CD14-positive monocyte (primary cell): ENCODE measurements around the gene MYADML2. TPM values are rescaled to one million over a fixed set of nuclear protein-coding genes. Genes with fewer than 3 reads are reported as not detected.

ENCODE experiments used
- DNase-seq, 3 donors: peaks; one replicate each; pipeline ENCODE4 v3.0.0-alpha.2; 2011 to 2022
- H2AFZ ChIP-seq: 2 replicates; pipeline ENCODE4 v1.6.0; 2012; ENCODE audit warnings: mild to moderate bottlenecking, low read depth, low read length, inconsistent platforms; ENCODE audit not compliant: insufficient read depth, poor library complexity, severe bottlenecking
- H3K27ac ChIP-seq, 2 donors: 1 replicate in 1 of 2; 2 replicates in 1 of 2; pipeline ENCODE4 v1.5.1; 2012 to 2013; ENCODE audit warnings: low read length in 2 of 2, control low read depth in 1 of 2, inconsistent platforms in 1 of 2, low read depth in 1 of 2, mild to moderate bottlenecking in 1 of 2
- H3K27me3 ChIP-seq, 2 donors: one replicate each; pipeline versions ENCODE4 v1.6.0 to v1.6.1; 2011 to 2013; ENCODE audit warnings: low read length in 2 of 2; ENCODE audit not compliant: control insufficient read depth in 2 of 2, insufficient read depth in 2 of 2
- H3K36me3 ChIP-seq, 2 donors: replicated peaks in 1 of 2; 1 replicate in 1 of 2; 2 replicates in 1 of 2; pipeline versions ENCODE4 v1.5.1 to v1.6.1; 2012 to 2013; ENCODE audit warnings: low read length in 2 of 2, control low read depth in 1 of 2, inconsistent platforms in 1 of 2, mild to moderate bottlenecking in 1 of 2; ENCODE audit not compliant: insufficient read depth in 2 of 2, control insufficient read depth in 1 of 2
- H3K4me1 ChIP-seq, 2 donors: 1 replicate in 1 of 2; 2 replicates in 1 of 2; pipeline versions ENCODE4 v1.5.1 to v1.6.1; 2012 to 2013; ENCODE audit warnings: low read length in 2 of 2, control low read depth in 1 of 2, inconsistent platforms in 1 of 2, mild to moderate bottlenecking in 1 of 2, moderate library complexity in 1 of 2; ENCODE audit not compliant: insufficient read depth in 2 of 2, control insufficient read depth in 1 of 2
- H3K4me2 ChIP-seq: replicated peaks from 2 replicates; pipeline ENCODE3; 2012; ENCODE audit warnings: low read length, moderate library complexity, mild to moderate bottlenecking; ENCODE audit not compliant: poor library complexity, severe bottlenecking; ENCODE audit errors: extremely low read depth
- H3K4me3 ChIP-seq, 3 experiments: fragments of 200-600 bp in 1 of 3; sonication (generic) in 1 of 3; replicated peaks in 1 of 3; 1 replicate in 2 of 3; 2 replicates in 1 of 3; pipeline ENCODE4 v1.5.1; 2011 to 2013; ENCODE audit warnings: low read length in 3 of 3, mild to moderate bottlenecking in 3 of 3, control low read depth in 2 of 3, low read depth in 2 of 3, inconsistent platforms in 1 of 3, moderate library complexity in 1 of 3
- H3K79me2 ChIP-seq: 2 replicates; pipeline ENCODE4 v1.6.0; 2012; ENCODE audit warnings: mild to moderate bottlenecking, control low read depth, inconsistent platforms, low read length, moderate library complexity; ENCODE audit not compliant: insufficient read depth
- H3K9ac ChIP-seq: 2 replicates; pipeline ENCODE4 v1.6.0; 2017; ENCODE audit warnings: low read length, mild to moderate bottlenecking; ENCODE audit not compliant: insufficient read depth, poor library complexity, severe bottlenecking
- H3K9me3 ChIP-seq, 2 donors: replicated peaks in 1 of 2; 1 replicate in 1 of 2; 2 replicates in 1 of 2; pipeline versions ENCODE4 v1.5.1 to v1.6.1; 2012 to 2013; ENCODE audit warnings: low read length in 2 of 2, control low read depth in 1 of 2; ENCODE audit not compliant: control insufficient read depth in 1 of 2, insufficient read depth in 1 of 2
- H4K20me1 ChIP-seq: 2 replicates; pipeline ENCODE4 v1.6.0; 2012; ENCODE audit warnings: mild to moderate bottlenecking, low read length, control low read depth, moderate library complexity; ENCODE audit not compliant: insufficient read depth
- H3K27ac Mint-ChIP-seq, 7 donors: one replicate each; pipeline ENCODE4 v1.8.0; 2020; ENCODE audit warnings: mild to moderate bottlenecking in 7 of 7, mixed read lengths in 7 of 7, moderate library complexity in 6 of 7, inconsistent platforms in 2 of 7
- H3K27me3 Mint-ChIP-seq, 3 donors: one replicate each; pipeline ENCODE4 v1.8.0; 2021 to 2022; ENCODE audit warnings: low read depth in 3 of 3, mild to moderate bottlenecking in 3 of 3, mixed read lengths in 3 of 3, moderate library complexity in 3 of 3, inconsistent platforms in 1 of 3
- H3K36me3 Mint-ChIP-seq, 2 donors: one replicate each; pipeline ENCODE4 v1.8.0; 2020; ENCODE audit warnings: mixed read lengths in 2 of 2, inconsistent platforms in 1 of 2, mild to moderate bottlenecking in 1 of 2
- H3K4me1 Mint-ChIP-seq: one replicate; pipeline ENCODE4 v1.8.0; 2020; ENCODE audit warnings: mild to moderate bottlenecking, mixed read lengths
- H3K4me3 Mint-ChIP-seq, 2 donors: one replicate each; pipeline ENCODE4 v1.8.0; 2020; ENCODE audit warnings: mild to moderate bottlenecking in 2 of 2, mixed read lengths in 2 of 2, moderate library complexity in 1 of 2
- H3K9me3 Mint-ChIP-seq, 7 donors: one replicate each; pipeline ENCODE4 v1.8.0; 2020 to 2022; ENCODE audit warnings: mixed read lengths in 7 of 7, mild to moderate bottlenecking in 6 of 7, moderate library complexity in 6 of 7, inconsistent platforms in 2 of 7
- WGBS: methylation state at CpG from one replicate; pipeline ENCODE4 v1.1.5; 2013; ENCODE audit warnings: missing lambda C conversion rate; ENCODE audit not compliant: insufficient coverage; 5-methylcytosine and 5-hydroxymethylcytosine counted together
- intact Hi-C, 2 donors: fragments of 100-400 bp; cut with micrococcal nuclease; formaldehyde crosslinking; loops; one replicate each; pipeline versions ENCODE4 v1.15.0 to v1.15.1; 2023
- polyA plus RNA-seq, 3 donors: library from polyadenylated mRNA; depleted of rRNA in 1 of 3; unstranded in 2 of 3; stranded (reverse) in 1 of 3; fragments of 300-500 nt in 2 of 3; fragments of >200 nt in 1 of 3; fragmentation: Illumina TruSeq in 2 of 3; gene quantifications; 1 replicate in 2 of 3; 2 replicates in 1 of 3; pipeline ENCODE4 v1.2.3, GENCODE V29; 2012 to 2021
- TF ChIP-seq, protein P1 (sequence below): fragments of 200-600 bp; IDR thresholded peaks from one replicate; pipeline ENCODE4 v1.8.0; 2022; ENCODE audit warnings: antibody characterized with exemption, mild to moderate bottlenecking

MYADML2 gene
- polyA plus RNA-seq, 3 donors = not detected

DNA sequence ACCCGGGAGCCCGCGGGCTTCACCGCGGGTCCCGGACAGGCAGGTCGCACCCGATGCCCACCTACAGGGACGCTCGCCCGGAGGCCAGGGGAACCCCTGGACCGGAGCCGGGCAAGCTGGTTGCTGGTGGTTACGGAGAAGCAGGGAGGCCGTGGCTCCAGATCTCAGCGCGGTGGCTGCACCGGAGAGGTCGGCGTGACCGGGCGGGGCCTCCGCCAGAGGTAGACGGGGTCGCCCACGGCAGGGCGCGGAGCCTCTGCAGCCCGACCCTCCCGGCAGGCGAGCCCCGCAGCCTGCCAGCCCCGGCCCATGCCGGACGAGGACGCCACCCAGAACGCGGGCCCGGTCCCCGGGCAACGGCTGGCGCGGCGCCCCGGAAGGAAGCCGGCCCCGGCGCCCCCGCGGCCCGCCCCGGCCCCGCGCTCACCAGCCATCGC is 36.2 kb downstream of the MYADML2 start:
- H3K27me3 Mint-ChIP-seq = no peaks in the 10 kb centered on the region
- no peaks in the 10 kb centered on the region for H3K9me3 Mint-ChIP-seq
- Histone ChIP-seq H3K4me1 (peaks cover 18 to 23% of the 10 kb centered on the region in 2 donors), H4K20me1 (peaks cover 56% of the 10 kb centered on the region), H3K27me3 (no peaks in the 10 kb centered on the region), H3K9ac (peak overlapping the region; percentile 51), H3K4me2 (peak overlapping the region; percentile 96), H2AFZ (peak overlapping the region; percentile 75), H3K4me3 (peak overlapping the region; percentile 56 to 81 (median 59)), H3K27ac (no peak overlapping the region), H3K79me2 (peaks cover 36% of the 10 kb centered on the region), H3K36me3 (peaks cover 57 to 62% of the 10 kb centered on the region in 2 donors), H3K9me3 (no peaks in the 10 kb centered on the region)
- WGBS = under 1% methylated on average over 55 of the region's 55 CpGs
- peaks cover 26% of the 10 kb centered on the region for H3K4me1 Mint-ChIP-seq
- H3K36me3 Mint-ChIP-seq = peaks cover 54 to 67% of the 10 kb centered on the region in 2 donors
- H3K27ac Mint-ChIP-seq = no peak overlapping the region
- intact Hi-C loops = loop anchor here in 1 of 2 donors (10.0 kb wide), 1 partner anchor 46 kb away; the partner anchor contains the start of gene P4HB
- DNase-seq = no peak
- H3K4me3 Mint-ChIP-seq = peak overlapping the region; percentile 87 to 94
- TF ChIP-seq, protein P1, sequence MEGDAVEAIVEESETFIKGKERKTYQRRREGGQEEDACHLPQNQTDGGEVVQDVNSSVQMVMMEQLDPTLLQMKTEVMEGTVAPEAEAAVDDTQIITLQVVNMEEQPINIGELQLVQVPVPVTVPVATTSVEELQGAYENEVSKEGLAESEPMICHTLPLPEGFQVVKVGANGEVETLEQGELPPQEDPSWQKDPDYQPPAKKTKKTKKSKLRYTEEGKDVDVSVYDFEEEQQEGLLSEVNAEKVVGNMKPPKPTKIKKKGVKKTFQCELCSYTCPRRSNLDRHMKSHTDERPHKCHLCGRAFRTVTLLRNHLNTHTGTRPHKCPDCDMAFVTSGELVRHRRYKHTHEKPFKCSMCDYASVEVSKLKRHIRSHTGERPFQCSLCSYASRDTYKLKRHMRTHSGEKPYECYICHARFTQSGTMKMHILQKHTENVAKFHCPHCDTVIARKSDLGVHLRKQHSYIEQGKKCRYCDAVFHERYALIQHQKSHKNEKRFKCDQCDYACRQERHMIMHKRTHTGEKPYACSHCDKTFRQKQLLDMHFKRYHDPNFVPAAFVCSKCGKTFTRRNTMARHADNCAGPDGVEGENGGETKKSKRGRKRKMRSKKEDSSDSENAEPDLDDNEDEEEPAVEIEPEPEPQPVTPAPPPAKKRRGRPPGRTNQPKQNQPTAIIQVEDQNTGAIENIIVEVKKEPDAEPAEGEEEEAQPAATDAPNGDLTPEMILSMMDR = no peak

DNA sequence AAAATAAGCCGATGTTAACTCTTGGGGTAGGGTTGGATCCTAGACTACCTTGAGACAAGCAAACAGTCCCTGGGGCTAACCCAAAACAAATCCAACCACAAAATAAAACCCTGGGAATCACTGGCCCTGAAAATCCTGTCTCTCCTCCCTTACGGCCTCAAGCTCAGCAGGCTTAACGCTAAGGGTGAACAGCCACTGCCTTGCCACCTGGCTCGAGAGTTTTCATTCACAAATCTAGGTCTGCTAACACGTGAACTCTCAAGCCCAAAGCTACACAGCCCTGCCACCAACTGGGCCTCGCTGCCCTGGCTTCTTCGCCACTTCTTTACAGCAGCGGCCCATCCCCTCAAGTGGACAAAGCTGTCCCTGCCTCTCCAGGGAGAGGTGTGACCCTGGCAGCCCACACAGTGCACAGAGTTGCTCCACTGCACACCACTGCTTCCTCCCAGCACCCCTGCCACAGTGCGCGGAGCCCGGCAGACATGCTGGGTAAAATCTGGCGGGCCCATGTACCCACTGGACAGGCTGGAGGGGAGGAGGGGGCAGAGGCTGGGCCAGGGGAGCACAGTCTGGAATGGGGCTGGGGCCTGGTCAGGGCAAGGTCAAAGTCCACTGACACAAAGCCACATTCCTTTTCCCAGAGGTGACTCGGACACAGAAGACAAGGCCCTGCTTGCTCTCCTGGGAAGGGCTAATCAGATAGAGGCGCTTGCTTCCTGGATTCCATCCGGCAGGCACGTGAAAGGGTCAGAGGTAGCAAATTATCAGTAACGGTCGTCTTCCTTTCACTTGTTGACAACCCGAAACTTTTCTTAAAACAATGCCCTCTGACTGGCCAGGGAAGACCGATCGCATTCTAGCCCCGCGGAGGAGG is 36.8 kb downstream of the MYADML2 start:
- no peaks in the 10 kb centered on the region for H3K9me3 Mint-ChIP-seq
- Histone ChIP-seq H3K27ac (no peak overlapping the region), H3K9ac (peak overlapping the region; percentile 51), H3K4me3 (peak overlapping the region; percentile 56 to 81 (median 59)), H3K4me1 (peaks cover 15 to 16% of the 10 kb centered on the region in 2 donors), H3K9me3 (no peaks in the 10 kb centered on the region), H3K36me3 (peaks cover 54 to 55% of the 10 kb centered on the region in 2 donors), H4K20me1 (peaks cover 49% of the 10 kb centered on the region), H3K4me2 (peak overlapping the region; percentile 96), H2AFZ (peak overlapping the region; percentile 75), H3K27me3 (no peaks in the 10 kb centered on the region), H3K79me2 (peaks cover 30% of the 10 kb centered on the region)
- no peaks in the 10 kb centered on the region for H3K27me3 Mint-ChIP-seq
- H3K27ac Mint-ChIP-seq = peak overlapping the region in 3 of 7 donors; percentile 53 to 75 (median 71)
- H3K36me3 Mint-ChIP-seq = peaks cover 48 to 62% of the 10 kb centered on the region in 2 donors
- H3K4me1 Mint-ChIP-seq = peaks cover 23% of the 10 kb centered on the region
- WGBS = 36% methylated on average over 20 of the region's 23 CpGs
- DNase-seq = no peak
- H3K4me3 Mint-ChIP-seq = peak overlapping the region; percentile 87 to 94
- intact Hi-C loops = loop anchor here in 1 of 2 donors (10.0 kb wide), 1 partner anchor 45 kb away; the partner anchor contains the start of gene P4HB
- TF ChIP-seq, protein P1 = no peak
